Subcutaneous abdominal adipose tissue (tissue), 5 donors: ENCODE results near the gene SRP54.

Experiments
- H3K27ac ChIP-seq: one replicate; pipeline ENCODE4 v1.7.0; 2013; ENCODE audit warnings: low read depth, mild to moderate bottlenecking, inconsistent platforms, low read length, moderate library complexity
- H3K27me3 ChIP-seq, 5 donors: one replicate each; pipeline ENCODE4 v1.7.0; 2013; ENCODE audit warnings: low read length in 5 of 5, inconsistent platforms in 1 of 5; ENCODE audit not compliant: control insufficient read depth in 5 of 5, insufficient read depth in 4 of 5
- H3K36me3 ChIP-seq, 5 donors: one replicate each; pipeline ENCODE4 v1.7.0; 2013; ENCODE audit warnings: low read length in 5 of 5; ENCODE audit not compliant: control insufficient read depth in 5 of 5, insufficient read depth in 5 of 5
- H3K4me1 ChIP-seq, 5 donors: one replicate each; pipeline ENCODE4 v1.7.0; 2013; ENCODE audit warnings: low read length in 5 of 5, mild to moderate bottlenecking in 3 of 5, moderate library complexity in 1 of 5; ENCODE audit not compliant: control insufficient read depth in 5 of 5, insufficient read depth in 5 of 5
- H3K4me3 ChIP-seq, 5 donors: one replicate each; pipeline ENCODE4 v1.7.0; 2013; ENCODE audit warnings: low read length in 5 of 5, low read depth in 1 of 5
- H3K9ac ChIP-seq, 5 donors: one replicate each; pipeline ENCODE4 v1.7.0; 2013; ENCODE audit warnings: low read length in 5 of 5, mild to moderate bottlenecking in 4 of 5, moderate library complexity in 3 of 5
- H3K9me3 ChIP-seq, 5 donors: one replicate each; pipeline ENCODE4 v1.7.0; 2013; ENCODE audit warnings: low read length in 5 of 5; ENCODE audit not compliant: control insufficient read depth in 5 of 5
- donor health status: healthy.
- donor health status: healthy.
- donor health status: healthy.
- donor health status: healthy.
- donor health status: healthy.

The SRP54 gene

GRCh38 chr14:34981743-34982420, 910 bp upstream of the SRP54 start:
- Histone ChIP-seq H3K9me3 (no peaks in the 10 kb centered on the region), H3K4me1 (peaks cover 2 to 39% (median 35%) of the 10 kb centered on the region in 5 donors), H3K4me3 (peak overlapping the region; percentile 73 to 95 (median 92)), H3K36me3 (no peaks in the 10 kb centered on the region), H3K9ac (peak overlapping the region; percentile 6 to 97 (median 89)), H3K27me3 (no peaks in the 10 kb centered on the region), H3K27ac (peak overlapping the region; percentile 95)

GRCh38 chr14:34983148-34983760, 462 bp downstream of the SRP54 start:
- Histone ChIP-seq H3K36me3 (no peaks in the 10 kb centered on the region), H3K4me1 (peaks cover 2 to 41% (median 35%) of the 10 kb centered on the region in 5 donors), H3K4me3 (peak overlapping the region; percentile 73 to 97 (median 93)), H3K27me3 (no peaks in the 10 kb centered on the region), H3K27ac (peak overlapping the region; percentile 95), H3K9ac (peak overlapping the region; percentile 60 to 97 (median 89)), H3K9me3 (no peaks in the 10 kb centered on the region)

GRCh38 chr14:34983786-34984185, 994 bp downstream of the SRP54 start:
- Histone ChIP-seq H3K4me3 (peak overlapping the region; percentile 73 to 97 (median 93)), H3K27ac (no peak overlapping the region), H3K4me1 (peaks cover 2 to 41% (median 35%) of the 10 kb centered on the region in 5 donors), H3K9ac (peak overlapping the region in 2 of 5 donors; percentile 88 to 97), H3K27me3 (no peaks in the 10 kb centered on the region), H3K9me3 (no peaks in the 10 kb centered on the region), H3K36me3 (no peaks in the 10 kb centered on the region)

GRCh38 chr14:34985740-34986139, 2.9 kb downstream of the SRP54 start:
- H3K9me3 ChIP-seq = no peaks in the 10 kb centered on the region
- H3K36me3 ChIP-seq = no peaks in the 10 kb centered on the region
- H3K27ac ChIP-seq = no peak overlapping the region
- H3K9ac ChIP-seq = no peak overlapping the region
- no peak overlapping the region for H3K4me3 ChIP-seq
- H3K4me1 ChIP-seq = peaks cover 2 to 41% (median 33%) of the 10 kb centered on the region in 5 donors
- H3K27me3 ChIP-seq = no peaks in the 10 kb centered on the region

GRCh38 chr14:34987180-34987579, 4.4 kb downstream of the SRP54 start:
- no peak overlapping the region for H3K9ac ChIP-seq
- H3K36me3 ChIP-seq = no peaks in the 10 kb centered on the region
- peaks cover 0 to 29% (median 19%) of the 10 kb centered on the region in 5 donors for H3K4me1 ChIP-seq
- H3K4me3 ChIP-seq = no peak overlapping the region
- H3K9me3 ChIP-seq = no peaks in the 10 kb centered on the region
- H3K27ac ChIP-seq = no peak overlapping the region
- no peaks in the 10 kb centered on the region for H3K27me3 ChIP-seq

GRCh38 chr14:34989762-34990161, 7.0 kb downstream of the SRP54 start:
- Histone ChIP-seq H3K4me1 (peaks cover 0 to 13% (median 4%) of the 10 kb centered on the region in 5 donors), H3K4me3 (no peak overlapping the region), H3K9me3 (no peaks in the 10 kb centered on the region), H3K27ac (no peak overlapping the region), H3K27me3 (no peaks in the 10 kb centered on the region), H3K36me3 (no peaks in the 10 kb centered on the region), H3K9ac (peak overlapping the region in 1 of 5 donors; percentile 19)

GRCh38 chr14:34993426-34993825, 10.6 kb downstream of the SRP54 start:
- Histone ChIP-seq H3K9me3 (no peaks in the 10 kb centered on the region), H3K4me1 (no peaks in the 10 kb centered on the region), H3K27me3 (no peaks in the 10 kb centered on the region), H3K36me3 (peaks cover 0 to 3% (median 0%) of the 10 kb centered on the region in 5 donors), H3K4me3 (no peak overlapping the region), H3K27ac (no peak overlapping the region), H3K9ac (no peak overlapping the region)

- Histone ChIP-seq H3K9me3 (no peaks in the 10 kb centered on the region), H3K36me3 (peaks cover 2 to 6% (median 3%) of the 10 kb centered on the region in 5 donors), H3K4me1 (no peaks in the 10 kb centered on the region), H3K4me3 (no peak overlapping the region), H3K27me3 (no peaks in the 10 kb centered on the region), H3K27ac (no peak overlapping the region), H3K9ac (no peak overlapping the region)
Observed at GRCh38 chr14:34994668-34995067, 11.9 kb downstream of the SRP54 start.

GRCh38 chr14:34997762-34998161, 15.0 kb downstream of the SRP54 start:
- Histone ChIP-seq H3K4me1 (no peaks in the 10 kb centered on the region), H3K9me3 (no peaks in the 10 kb centered on the region), H3K27me3 (no peaks in the 10 kb centered on the region), H3K9ac (no peak overlapping the region), H3K27ac (no peak overlapping the region), H3K4me3 (no peak overlapping the region), H3K36me3 (peaks cover 7 to 18% (median 10%) of the 10 kb centered on the region in 5 donors)

GRCh38 chr14:34999500-34999899, 16.7 kb downstream of the SRP54 start:
- Histone ChIP-seq H3K9me3 (no peaks in the 10 kb centered on the region), H3K36me3 (peaks cover 10 to 27% (median 14%) of the 10 kb centered on the region in 5 donors), H3K27me3 (no peaks in the 10 kb centered on the region), H3K4me1 (no peaks in the 10 kb centered on the region), H3K9ac (no peak overlapping the region), H3K27ac (no peak overlapping the region), H3K4me3 (no peak overlapping the region)
